Measurements from ENCODE around the gene DMXL1.
A peak's percentile ranks its signal among the peaks of the same experiment; 100 is the strongest.

The DMXL1 gene
- total RNA-seq, result 89.7 reads per million, percentile 80 among the genes with 10 or more reads in this experiment

- DNase-seq, result peak; percentile 99
Measured at GRCh38 chr5:119070828-119071560, at the start of gene DMXL1. Gene DMXL1 (plus strand): TSS chr5:119071087. CDS start chr5:119071570, 483 bp downstream.

GRCh38 chr5:119021149-119021732 lies 49.6 kb upstream of the DMXL1 start:
- DNase-seq, result no peak

GRCh38 chr5:119022017-119022745 lies 48.7 kb upstream of the DMXL1 start:
- DNase-seq, result no peak

- DNase-seq, result no peak
Measured at GRCh38 chr5:119022773-119023172, 48.1 kb upstream of the DMXL1 start.

GRCh38 chr5:119028575-119028974 lies 42.3 kb upstream of the DMXL1 start:
- DNase-seq, result no peak

GRCh38 chr5:119031011-119031886 lies 39.6 kb upstream of the DMXL1 start:
- no peak for DNase-seq

GRCh38 chr5:119031905-119032304 lies 39.0 kb upstream of the DMXL1 start:
- DNase-seq, result no peak

GRCh38 chr5:119032656-119033055 lies 38.2 kb upstream of the DMXL1 start:
- DNase-seq, result no peak

GRCh38 chr5:119033135-119033534 lies 37.8 kb upstream of the DMXL1 start:
- no peak for DNase-seq

- DNase-seq, result no peak
Measured at GRCh38 chr5:119036101-119036762, 34.7 kb upstream of the DMXL1 start.

GRCh38 chr5:119037496-119038215 lies 33.2 kb upstream of the DMXL1 start:
- DNase-seq, result no peak

- DNase-seq, result no peak
Measured at GRCh38 chr5:119048246-119048645, 22.6 kb upstream of the DMXL1 start.

- DNase-seq, result no peak
Measured at GRCh38 chr5:119049824-119050449, 20.9 kb upstream of the DMXL1 start.

GRCh38 chr5:119054101-119054500 lies 16.8 kb upstream of the DMXL1 start:
- DNase-seq, result no peak

GRCh38 chr5:119055294-119055693 lies 15.6 kb upstream of the DMXL1 start:
- DNase-seq, result no peak

GRCh38 chr5:119058979-119059529 lies 11.8 kb upstream of the DMXL1 start:
- no peak for DNase-seq

- no peak for DNase-seq
Measured at GRCh38 chr5:119059740-119060255, 11.1 kb upstream of the DMXL1 start.

GRCh38 chr5:119063579-119064379 lies 7.1 kb upstream of the DMXL1 start:
- no peak for DNase-seq

- no peak for DNase-seq
Measured at GRCh38 chr5:119067450-119067849, 3.4 kb upstream of the DMXL1 start.

- DNase-seq, result no peak
Measured at GRCh38 chr5:119070578-119070827, 384 bp upstream of the DMXL1 start.
